22Rv1 (cell line): ENCODE measurements around the gene ZC3H12C.

Experiments used
- H3K27ac ChIP-seq: fragments of 450-650 bp; 2 replicates; pipeline ENCODE4 v1.5.1; 2017
- ZFX ChIP-seq: fragments of 450-650 bp; IDR thresholded peaks from 2 replicates; pipeline ENCODE4 v1.6.1; 2017; ENCODE audit warnings: antibody characterized with exemption, borderline replicate concordance
- TF ChIP-seq, protein P1 (sequence below): fragments of 450-650 bp; IDR thresholded peaks from 2 replicates; pipeline ENCODE4 v1.5.1; 2017; ENCODE audit warnings: mild to moderate bottlenecking

Gene ZC3H12C

DNA sequence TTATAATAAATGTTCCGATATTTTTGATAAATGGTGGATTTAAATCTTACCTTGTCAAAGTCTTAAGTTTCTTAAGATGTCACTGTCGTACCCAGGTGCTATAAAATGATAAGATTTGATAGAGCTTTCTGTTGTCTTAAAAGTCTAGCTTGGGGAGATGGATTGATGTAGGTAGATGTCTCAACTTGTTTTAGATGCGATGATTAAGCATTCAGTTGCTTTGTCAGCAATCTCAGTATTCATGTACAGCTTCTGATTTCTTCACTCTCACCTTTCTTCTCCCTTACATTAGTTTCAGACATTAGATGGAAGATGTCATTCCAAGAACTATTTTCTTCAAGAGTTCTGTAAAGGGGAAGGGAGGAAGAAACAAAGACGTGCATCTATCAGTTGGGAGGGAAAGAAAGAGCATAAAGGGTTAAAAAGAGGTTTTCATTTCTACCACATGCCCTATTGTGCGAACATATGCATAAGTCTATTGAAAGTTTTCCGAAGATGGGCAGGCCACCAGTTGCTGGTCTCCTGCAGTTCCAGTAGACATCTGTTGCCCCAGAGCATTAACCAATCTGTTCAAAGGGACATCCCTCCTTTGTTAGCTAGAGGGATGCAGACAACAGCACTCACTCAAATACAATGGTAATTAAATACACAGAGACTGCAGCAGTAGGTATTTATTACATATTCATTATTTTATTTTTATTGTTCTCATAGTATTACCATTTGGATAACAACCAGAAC, 38.4 kb downstream of the ZC3H12C start:
- TF ChIP-seq, protein P1, sequence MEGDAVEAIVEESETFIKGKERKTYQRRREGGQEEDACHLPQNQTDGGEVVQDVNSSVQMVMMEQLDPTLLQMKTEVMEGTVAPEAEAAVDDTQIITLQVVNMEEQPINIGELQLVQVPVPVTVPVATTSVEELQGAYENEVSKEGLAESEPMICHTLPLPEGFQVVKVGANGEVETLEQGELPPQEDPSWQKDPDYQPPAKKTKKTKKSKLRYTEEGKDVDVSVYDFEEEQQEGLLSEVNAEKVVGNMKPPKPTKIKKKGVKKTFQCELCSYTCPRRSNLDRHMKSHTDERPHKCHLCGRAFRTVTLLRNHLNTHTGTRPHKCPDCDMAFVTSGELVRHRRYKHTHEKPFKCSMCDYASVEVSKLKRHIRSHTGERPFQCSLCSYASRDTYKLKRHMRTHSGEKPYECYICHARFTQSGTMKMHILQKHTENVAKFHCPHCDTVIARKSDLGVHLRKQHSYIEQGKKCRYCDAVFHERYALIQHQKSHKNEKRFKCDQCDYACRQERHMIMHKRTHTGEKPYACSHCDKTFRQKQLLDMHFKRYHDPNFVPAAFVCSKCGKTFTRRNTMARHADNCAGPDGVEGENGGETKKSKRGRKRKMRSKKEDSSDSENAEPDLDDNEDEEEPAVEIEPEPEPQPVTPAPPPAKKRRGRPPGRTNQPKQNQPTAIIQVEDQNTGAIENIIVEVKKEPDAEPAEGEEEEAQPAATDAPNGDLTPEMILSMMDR = no peak
- no peak for TF ChIP-seq ZFX
- no peak overlapping the region for H3K27ac ChIP-seq

DNA sequence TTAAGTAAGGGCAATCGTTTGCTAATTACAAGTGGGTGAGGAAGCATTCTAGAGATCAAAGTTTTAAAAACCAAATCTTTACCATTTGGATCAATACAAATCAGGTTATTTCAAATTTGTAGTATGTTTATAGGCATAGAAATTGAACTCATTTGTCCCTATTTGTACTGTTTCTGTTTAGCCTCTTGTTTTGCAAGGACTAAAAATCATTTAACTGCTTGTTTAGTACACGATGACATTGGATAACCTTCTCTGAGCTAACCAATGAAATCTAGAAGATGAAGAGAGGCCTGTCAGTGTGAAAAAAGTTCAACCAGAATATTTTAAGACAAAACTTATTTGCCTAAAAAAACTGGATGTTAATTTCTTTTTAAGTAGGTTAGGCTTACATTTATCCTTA, 40.0 kb downstream of the ZC3H12C start:
- no peak for TF ChIP-seq ZFX
- TF ChIP-seq, protein P1 = no peak
- H3K27ac ChIP-seq = no peak overlapping the region

DNA sequence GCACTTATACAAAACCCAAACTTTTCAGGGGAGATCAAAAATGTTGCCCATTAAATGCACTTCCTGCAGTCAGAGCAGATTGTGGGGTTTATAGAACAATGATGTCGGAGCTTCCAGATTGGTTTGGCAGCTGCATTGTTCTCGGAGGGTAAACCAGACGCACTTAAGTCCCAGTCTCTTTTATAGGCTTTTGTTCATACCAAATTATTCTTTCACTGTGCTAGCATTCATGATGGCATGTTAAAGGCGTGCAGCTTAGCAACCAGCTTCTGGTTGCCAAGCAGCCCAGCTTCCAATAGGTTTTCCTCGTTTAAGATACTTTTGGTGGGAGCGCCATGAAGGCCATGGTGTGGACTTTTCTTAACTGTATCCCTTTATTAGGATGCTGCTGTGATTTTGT, 40.9 kb downstream of the ZC3H12C start:
- no peak overlapping the region for H3K27ac ChIP-seq

DNA sequence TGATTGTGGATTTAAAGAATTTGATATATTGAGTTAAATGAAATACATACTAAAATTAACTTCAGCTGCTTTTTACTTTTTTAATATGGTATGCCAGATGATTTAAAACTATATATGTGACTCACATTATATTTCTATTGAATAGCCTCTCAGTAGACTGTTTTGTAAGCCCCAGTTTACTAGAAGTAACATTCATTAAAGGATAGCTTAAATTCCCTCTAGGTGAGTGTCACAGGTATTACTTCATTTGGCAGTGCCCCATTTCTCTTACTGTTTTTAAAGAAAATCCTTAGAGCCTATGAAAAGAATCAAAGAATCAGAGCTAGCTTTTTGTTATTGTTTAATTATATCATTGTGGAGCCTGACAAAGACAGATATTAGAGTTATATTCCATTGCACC, 48.6 kb downstream of the ZC3H12C start:
- no peak overlapping the region for H3K27ac ChIP-seq

More for the DNA sequence above, 40.9 kb downstream of the ZC3H12C start:
- TF ChIP-seq, protein P1 = no peak
- TF ChIP-seq ZFX = no peak

DNA sequence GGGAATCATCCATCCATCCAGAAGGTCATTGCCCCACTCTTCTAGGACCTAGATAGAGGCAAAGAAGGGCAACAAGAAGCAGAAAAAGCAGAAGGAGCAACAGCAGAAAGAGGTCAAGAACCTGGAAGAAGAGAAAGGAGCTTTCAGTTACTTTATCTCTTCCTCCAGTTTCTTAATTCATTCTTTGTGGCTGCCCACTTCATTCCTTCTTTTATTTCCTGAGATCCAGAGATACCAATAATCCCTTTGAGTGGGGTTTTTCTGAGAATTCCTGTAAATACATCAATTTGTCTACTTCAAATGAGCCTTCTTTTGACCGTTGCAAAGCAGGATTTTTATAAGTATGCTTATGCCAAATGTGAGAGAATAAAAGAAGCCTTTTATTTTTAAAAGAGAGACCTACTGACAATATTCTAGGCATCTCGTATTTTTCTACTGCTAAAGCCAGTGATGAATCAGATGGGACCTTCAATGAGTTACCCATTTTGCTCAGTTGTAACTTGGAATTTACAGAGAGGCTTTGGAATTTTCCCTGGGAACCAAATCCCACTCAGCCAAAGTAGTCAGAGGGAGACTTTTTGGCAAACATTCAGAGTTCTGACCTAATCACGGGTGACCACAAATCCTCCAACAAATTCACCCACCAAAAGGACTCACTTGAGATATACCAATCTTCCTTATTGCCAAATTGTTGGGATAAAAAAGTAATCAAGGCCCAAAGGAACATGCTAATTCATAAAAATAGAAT, 54.9 kb downstream of the ZC3H12C start:
- H3K27ac ChIP-seq = no peak overlapping the region
- TF ChIP-seq, protein P1 = no peak
- TF ChIP-seq ZFX = no peak

More for the DNA sequence above, 48.6 kb downstream of the ZC3H12C start:
- TF ChIP-seq, protein P1 = no peak

DNA sequence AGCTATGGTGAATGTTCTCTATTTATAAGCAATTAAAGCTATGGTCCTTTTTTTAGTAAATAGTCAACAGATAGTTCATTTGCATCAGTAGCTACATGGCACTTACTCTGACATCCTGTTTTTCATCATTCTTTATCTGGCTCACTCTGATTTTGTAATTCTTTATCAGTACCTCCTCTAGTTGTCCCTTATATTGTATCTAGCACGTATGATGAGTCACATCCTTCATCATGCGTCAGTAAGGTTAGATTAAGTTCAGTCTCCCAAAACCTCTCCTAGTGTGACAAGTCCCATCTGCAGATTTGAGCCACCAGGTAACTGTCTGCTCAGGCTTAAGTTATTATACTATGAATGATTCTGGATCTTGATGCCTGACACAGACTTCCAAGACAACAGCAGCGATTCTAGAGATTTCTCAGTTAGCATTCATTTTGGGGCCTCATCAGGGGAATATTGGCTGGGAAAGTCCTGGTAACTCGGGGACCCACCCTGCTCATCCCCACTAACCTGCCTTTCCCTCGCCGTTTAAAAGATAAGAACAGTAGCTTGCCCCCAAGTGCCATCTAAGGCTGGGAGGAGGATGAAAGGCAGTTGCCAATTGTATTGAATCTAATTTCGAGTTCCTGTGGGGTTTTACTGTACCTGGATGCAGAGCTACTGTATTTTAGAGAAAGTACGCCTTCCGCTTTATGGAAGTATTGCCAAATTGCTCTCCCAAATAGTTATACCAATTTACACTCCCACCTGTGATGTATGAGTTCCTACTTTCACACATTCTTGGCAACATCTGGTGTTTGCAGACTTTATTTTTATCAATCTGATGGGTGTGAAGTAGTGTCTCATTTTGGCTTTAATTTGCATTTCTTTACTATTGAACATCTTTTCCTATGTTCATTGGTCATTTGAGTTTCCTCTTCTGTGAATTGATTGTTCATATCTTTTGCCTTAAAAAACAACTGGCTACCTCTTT, 55.9 kb downstream of the ZC3H12C start:
- TF ChIP-seq ZFX = no peak
- no peak overlapping the region for H3K27ac ChIP-seq

DNA sequence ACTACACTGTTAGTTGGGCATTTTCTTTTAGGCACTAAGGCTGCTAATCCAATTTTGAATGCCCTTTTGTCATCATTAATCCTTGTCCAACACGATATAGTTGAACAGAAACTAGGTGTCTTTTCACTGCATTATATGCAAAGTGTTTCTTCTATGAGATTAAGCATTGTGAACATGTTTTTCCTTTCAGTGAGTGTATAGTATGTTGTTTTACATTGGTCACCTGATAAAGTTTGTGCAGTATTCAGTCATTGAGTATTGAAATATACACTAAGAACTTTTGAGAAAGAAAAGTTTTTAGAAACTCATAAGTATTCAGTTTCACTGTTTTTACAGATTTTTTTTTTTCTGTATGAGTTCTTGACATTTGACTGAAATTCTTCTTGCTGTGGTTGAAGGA, 59.0 kb downstream of the ZC3H12C start:
- TF ChIP-seq ZFX = no peak
- TF ChIP-seq, protein P1 = no peak
- no peak overlapping the region for H3K27ac ChIP-seq
